Measurements from ENCODE around the gene TCF19. TPM values are rescaled to one million over a fixed set of nuclear protein-coding genes. Genes with fewer than 3 reads are reported as not detected.

Gene TCF19
- total RNA-seq, 1 experiment from 2014 or later = 15.0 TPM

DNA sequence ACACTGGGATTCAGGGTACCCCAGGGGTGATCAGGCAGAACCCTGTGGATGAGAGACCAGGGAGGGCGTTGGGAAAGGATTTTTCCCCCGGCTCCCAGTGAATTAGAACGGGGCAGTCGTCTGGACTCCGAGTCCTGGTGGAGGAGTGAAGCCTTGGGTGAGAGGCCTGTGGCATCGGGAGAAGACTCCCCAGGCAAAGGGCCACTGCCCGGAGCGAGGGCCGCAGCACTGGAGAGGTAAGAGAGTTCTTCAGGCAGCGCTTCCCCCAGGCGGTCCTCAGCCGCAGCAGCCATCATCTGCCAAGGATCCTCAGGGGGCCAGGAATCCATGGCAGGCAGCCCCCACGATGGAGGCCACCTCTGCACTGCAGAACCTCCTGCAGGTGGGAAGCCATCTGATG is 46.7 kb upstream of the TCF19 start:
- Histone ChIP-seq H3K23ac (ENCODE audit: insufficient read length, low read depth, low read length) (no peak overlapping the region), H3K9me3 (ENCODE audit: control insufficient read depth, low read depth, low read length) (no peaks in the 10 kb centered on the region), H3K79me2 (ENCODE audit: insufficient read depth, low read length) (no peaks in the 10 kb centered on the region), H3K4me2 (ENCODE audit: insufficient read depth, insufficient read length, low read length) (no peak overlapping the region), H2AK5ac (ENCODE audit: insufficient read length, low read length) (no peak overlapping the region), H3K27ac (ENCODE audit: insufficient read length, low read depth, low read length) (no peak overlapping the region), H3K4ac (ENCODE audit: low read depth, low read length) (no peak overlapping the region), H3K27me3 (ENCODE audit: insufficient read depth, low read length) (no peaks in the 10 kb centered on the region; the same call in 1 of the 2 replicates), H3K18ac (ENCODE audit: insufficient read length, low read depth, low read length) (no peak overlapping the region), H3K56ac (ENCODE audit: insufficient read length, low read depth, low read length) (no peak overlapping the region), H4K91ac (ENCODE audit: insufficient read length, low read depth, low read length) (no peak overlapping the region), H3K9ac (ENCODE audit: extremely low read depth, insufficient read length, low read length) (no peak overlapping the region), H3T11ph (ENCODE audit: low read length) (no peak overlapping the region), H2AFZ (ENCODE audit: low read length) (no peak overlapping the region), H4K5ac (ENCODE audit: insufficient read length, low read depth, low read length) (no peak overlapping the region), H2BK20ac (ENCODE audit: low read depth, low read length, poor library complexity, severe bottlenecking) (no peak overlapping the region), H3K23me2 (ENCODE audit: insufficient read length, low read depth, low read length, poor library complexity, severe bottlenecking) (no peaks in the 10 kb centered on the region), H2BK5ac (ENCODE audit: insufficient read length, low read length) (no peak overlapping the region), H3K4me1 (ENCODE audit: insufficient read depth, low read length) (peaks cover 14% of the 10 kb centered on the region; the same call in 1 of the 2 replicates), H4K20me1 (ENCODE audit: control insufficient read depth, insufficient read depth, insufficient read length) (no peaks in the 10 kb centered on the region), H3K79me1 (ENCODE audit: insufficient read depth, low read depth, low read length, poor library complexity, severe bottlenecking) (no peaks in the 10 kb centered on the region), H2BK12ac (ENCODE audit: insufficient read length, low read depth, low read length) (no peak overlapping the region), H3K14ac (ENCODE audit: insufficient read depth, low read length) (no peak overlapping the region), H2BK120ac (ENCODE audit: low read depth, low read length, poor library complexity, severe bottlenecking) (no peak overlapping the region), H2BK15ac (ENCODE audit: low read depth, low read length) (no peak overlapping the region), H4K8ac (replicated peaks; ENCODE audit: insufficient read length, low read depth, low read length) (no peak overlapping the region)
- Mint-ChIP-seq H3K4me3 (no peak overlapping the region), H3K4me1 (peaks cover 46 to 52% of the 10 kb centered on the region in 2 experiments), H3K27ac (no peak overlapping the region), H3K36me3 (ENCODE audit: insufficient read depth in 1 of 3, low read depth in 3 of 3) (no peaks in the 10 kb centered on the region), H3K9me3 (no peaks in the 10 kb centered on the region; a peak in 1 of 5 replicates), H3K27me3 (ENCODE audit: low read depth) (peaks cover 70% of the 10 kb centered on the region)
- DNase-seq = no peak
- no CpG with 5 or more reads among the region's 13 CpGs for WGBS (ENCODE audit: extremely low coverage, insufficient read length, low lambda C conversion rate)
- TF ChIP-seq, protein P1, sequence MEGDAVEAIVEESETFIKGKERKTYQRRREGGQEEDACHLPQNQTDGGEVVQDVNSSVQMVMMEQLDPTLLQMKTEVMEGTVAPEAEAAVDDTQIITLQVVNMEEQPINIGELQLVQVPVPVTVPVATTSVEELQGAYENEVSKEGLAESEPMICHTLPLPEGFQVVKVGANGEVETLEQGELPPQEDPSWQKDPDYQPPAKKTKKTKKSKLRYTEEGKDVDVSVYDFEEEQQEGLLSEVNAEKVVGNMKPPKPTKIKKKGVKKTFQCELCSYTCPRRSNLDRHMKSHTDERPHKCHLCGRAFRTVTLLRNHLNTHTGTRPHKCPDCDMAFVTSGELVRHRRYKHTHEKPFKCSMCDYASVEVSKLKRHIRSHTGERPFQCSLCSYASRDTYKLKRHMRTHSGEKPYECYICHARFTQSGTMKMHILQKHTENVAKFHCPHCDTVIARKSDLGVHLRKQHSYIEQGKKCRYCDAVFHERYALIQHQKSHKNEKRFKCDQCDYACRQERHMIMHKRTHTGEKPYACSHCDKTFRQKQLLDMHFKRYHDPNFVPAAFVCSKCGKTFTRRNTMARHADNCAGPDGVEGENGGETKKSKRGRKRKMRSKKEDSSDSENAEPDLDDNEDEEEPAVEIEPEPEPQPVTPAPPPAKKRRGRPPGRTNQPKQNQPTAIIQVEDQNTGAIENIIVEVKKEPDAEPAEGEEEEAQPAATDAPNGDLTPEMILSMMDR (conservative IDR thresholded peaks at IDR 0.05) = no peak

Measured in H9 (cell line).